SIG-M5 (cell line): ENCODE data around the gene CCDC146.
"Not testable (repeated sequence)": the region's sequence is repeated elsewhere in the genome, so short reads cannot be mapped to it uniquely, and the experiment has no call there.

Experiments
- DNase-seq: peaks from one replicate; lab custom pipeline; 2025; lab: John Stamatoyannopoulos, UW

CCDC146 gene

DNA sequence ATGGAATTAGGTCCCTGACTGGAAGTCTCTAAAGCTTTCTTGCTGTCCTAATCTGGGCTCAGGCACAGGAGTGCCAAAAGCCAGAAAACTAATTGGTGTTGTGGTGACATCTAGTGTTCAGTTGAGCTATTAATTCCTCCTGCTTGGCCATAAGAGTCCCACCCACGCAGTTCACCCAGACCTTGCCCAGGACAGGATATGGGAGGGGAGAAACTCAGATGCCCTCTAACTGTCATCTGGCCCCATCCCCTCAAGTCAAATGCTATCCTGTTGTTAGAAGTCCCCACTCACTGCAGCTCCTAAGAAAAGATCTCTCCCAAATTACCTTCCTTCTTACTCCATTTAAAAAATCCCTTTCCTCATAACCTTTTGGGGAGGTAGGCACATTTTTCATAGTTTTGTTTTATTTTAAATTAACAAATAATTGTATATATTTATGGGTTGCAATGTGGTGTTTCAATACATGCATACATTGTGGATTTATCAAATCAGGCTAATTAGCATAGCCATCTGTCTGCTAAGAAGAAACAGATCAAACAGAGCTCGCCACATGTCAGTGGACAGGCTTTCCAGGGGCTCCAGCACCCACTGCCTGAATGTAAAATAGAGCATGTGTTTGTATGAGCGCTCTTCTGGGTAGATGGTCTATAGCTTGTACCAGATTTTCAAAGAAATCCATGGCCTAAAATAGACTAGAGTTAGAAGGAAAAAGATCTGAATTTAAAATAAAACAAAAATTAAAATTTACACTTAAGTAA, 209.7 kb downstream of the CCDC146 start:
- DNase-seq = peak; percentile 2

DNA sequence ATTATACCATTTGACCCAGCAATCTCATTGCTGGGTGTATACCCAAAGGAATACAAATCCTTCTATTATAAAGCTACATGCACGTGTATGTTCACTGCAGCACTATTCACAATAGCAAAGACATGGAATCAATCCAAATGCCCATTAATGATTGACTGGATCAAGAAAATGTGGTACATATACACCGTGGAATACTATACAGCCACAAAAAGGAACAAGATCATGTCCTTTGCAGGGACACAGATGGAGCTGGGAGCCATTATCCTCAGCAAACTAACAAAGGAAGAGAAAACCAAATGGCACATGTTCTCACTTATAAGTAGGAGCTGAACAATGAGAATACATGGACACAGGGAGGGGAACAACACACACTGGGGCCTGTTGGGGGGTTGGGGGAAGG, 211.6 kb downstream of the CCDC146 start:
- not testable (repeated sequence) for DNase-seq

DNA sequence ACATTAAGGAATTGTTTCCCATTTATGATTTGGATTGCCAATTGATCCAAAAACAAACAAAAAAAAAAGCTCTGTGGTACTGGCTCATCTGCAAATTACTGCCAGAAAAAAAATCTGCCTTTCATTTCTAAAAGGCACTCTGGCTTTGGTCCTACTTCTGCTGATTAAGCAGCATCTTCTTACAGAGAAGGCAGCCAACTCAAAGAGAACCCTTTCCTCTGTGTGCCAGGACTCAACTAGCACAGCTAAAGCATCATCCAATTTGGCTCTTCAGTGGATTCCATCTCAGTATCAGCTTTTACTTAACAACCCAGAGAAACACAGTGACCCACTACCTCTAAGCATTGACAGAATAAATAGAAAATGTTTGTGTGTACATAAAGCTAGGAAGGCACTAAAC, 213.2 kb downstream of the CCDC146 start:
- no peak for DNase-seq

DNA sequence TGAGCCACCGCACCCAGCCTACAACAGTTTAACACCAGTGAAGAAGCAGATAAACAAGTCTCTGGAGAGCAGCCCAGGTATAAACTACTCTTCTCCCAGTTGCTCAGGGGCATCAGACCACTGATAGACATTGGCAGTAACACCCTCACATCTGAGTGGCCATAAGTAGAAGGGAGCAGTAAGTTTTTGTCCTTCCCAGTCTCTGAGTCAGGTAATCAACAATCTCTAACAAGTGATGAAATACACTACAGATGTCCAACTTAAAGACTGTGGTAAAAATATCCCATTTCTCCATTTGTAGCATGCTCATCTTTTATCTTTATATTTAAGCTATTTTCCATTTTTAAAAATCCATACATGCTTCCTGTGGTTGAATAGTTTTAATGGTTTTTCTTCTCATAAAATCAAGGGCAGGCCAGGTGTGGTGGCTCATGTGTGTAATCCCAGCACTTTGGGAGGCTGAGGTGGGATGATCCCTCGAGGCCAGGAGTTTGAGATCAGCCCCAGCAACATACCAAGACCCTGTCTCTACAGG, 215.1 kb downstream of the CCDC146 start:
- no peak for DNase-seq

DNA sequence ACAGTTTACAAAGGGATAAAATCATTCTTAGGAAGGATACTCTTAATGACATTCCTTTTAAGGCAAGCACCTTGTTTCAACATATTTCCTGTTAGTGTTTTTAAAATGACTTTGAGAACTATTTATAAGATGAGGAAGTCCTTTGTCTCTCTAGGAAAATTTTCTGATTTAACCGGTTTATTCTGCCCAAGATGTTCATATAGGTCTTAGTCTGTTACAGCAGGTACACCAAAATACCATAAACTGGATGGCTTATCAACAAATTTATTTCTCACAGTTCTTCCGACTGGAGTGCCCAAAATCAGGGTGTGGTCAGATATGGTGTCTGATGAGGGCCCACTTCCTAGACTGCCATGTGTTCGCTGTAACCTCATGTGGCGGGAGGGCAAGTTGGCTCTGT, 215.8 kb downstream of the CCDC146 start:
- no peak for DNase-seq

DNA sequence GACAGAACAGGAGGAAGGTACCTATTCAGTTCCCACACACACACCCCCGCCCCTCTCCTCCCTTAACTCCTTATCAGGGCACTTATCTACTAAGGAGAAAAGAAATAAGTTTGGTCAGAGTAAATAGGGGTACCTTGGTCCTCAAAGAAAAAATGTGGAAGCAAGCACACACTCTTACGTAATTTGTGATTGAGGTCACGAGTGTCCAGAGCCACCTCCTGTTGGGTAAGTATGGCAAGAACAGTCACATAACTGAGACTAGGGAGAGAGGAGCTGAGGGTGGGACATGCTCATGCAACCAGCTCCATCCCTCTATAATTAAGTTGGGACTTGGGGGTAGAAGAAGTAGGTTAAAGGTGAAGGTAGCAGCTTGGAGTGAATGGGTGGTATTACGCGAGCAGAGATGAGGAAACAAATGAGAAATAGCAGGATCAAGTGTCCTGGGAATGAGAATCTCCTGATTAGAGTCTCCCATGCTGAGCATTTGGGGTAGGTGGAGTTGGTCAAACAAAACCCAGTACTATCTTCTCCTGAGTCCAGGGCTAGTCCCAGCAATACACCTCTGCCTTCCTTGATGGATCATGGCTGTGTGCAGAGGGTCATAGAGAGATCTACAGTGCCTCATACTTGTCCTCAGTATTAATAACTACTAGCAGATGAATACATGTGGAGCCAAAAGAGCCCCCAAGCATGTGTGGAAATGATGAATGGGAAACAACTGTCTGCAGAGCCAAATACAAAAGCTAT, 216.6 kb downstream of the CCDC146 start:
- no peak for DNase-seq

DNA sequence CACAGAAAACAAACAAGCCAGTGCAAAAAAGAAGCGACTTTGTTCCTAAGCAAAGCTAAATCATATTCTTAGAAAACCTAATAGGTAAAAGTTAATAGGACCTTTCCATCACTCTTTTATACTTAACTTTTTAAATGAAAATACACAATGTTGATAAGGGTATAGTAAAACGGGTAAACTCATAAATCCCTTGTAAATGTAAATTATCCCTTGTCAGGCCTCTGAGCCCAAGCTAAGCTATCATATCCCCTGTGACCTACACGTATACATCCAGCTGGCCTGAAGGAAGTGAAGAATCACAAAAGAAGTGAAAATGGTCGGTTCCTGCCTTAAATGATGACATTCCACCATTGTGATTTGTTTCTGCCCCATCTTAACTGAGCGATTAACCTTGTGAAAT, 217.3 kb downstream of the CCDC146 start:
- DNase-seq = no peak
